HepG2 (cell line): Measurements from ENCODE around the gene NHLRC3. TPM values are rescaled to one million over a fixed set of nuclear protein-coding genes. Genes with fewer than 3 reads are reported as not detected.
A peak's percentile ranks its signal among the peaks of the same experiment; 100 is the strongest.

Source experiments
- ATF2 ChIP-seq: sonication (generic); formaldehyde crosslinking; IDR thresholded peaks from 2 replicates; pipeline ENCODE4 v1.4.0; 2020; ENCODE audit warnings: missing genetic modification reagents
- ELF1 ChIP-seq: sonication (generic); formaldehyde crosslinking; IDR thresholded peaks from 2 replicates; pipeline ENCODE4 v1.4.0; 2020; ENCODE audit warnings: missing genetic modification reagents
- EP300 ChIP-seq, 3 experiments: sonication (generic) in 1 of 3; formaldehyde crosslinking in 1 of 3; IDR thresholded peaks; 2 replicates each; pipeline versions ENCODE4 v1.5.1 to v1.6.1; 2011 to 2020; ENCODE audit warnings: low read depth in 2 of 3, low read length in 2 of 3, borderline replicate concordance in 1 of 3, improper control_type of control experiment in 1 of 3, mild to moderate bottlenecking in 1 of 3, missing genetic modification reagents in 1 of 3, moderate library complexity in 1 of 3
- FOXO4 ChIP-seq: sonication (generic); formaldehyde crosslinking; conservative IDR thresholded peaks from 2 replicates; pipeline ENCODE4 v1.8.1; 2023; ENCODE audit warnings: missing genetic modification reagents
- GLI4 ChIP-seq: sonication (generic); formaldehyde crosslinking; IDR thresholded peaks from 2 replicates; pipeline ENCODE4 v1.5.1; 2020; ENCODE audit warnings: missing genetic modification reagents, mild to moderate bottlenecking, moderate library complexity, borderline replicate concordance
- IKZF1 ChIP-seq: fragments of 450-650 bp; IDR thresholded peaks from 2 replicates; pipeline ENCODE4 v1.7.1; 2016
- MED8 ChIP-seq: sonication (generic); formaldehyde crosslinking; IDR thresholded peaks from 2 replicates; pipeline ENCODE4 v1.8.1; 2023; ENCODE audit warnings: mild to moderate bottlenecking, missing genetic modification reagents; ENCODE audit not compliant: insufficient replicate concordance
- NCOR1 ChIP-seq: fragments of 200-600 bp; sonication (generic); IDR thresholded peaks from 2 replicates; pipeline ENCODE4 v1.7.0; 2017; ENCODE audit warnings: antibody characterized with exemption, low read length, borderline replicate concordance
- NFATC3 ChIP-seq: sonication (generic); formaldehyde crosslinking; IDR thresholded peaks from 2 replicates; pipeline ENCODE4 v1.5.1; 2020; ENCODE audit warnings: mild to moderate bottlenecking, missing genetic modification reagents
- RFX5 ChIP-seq: IDR thresholded peaks from 2 replicates; pipeline ENCODE4 v1.6.1; 2011; ENCODE audit warnings: low read depth, low read length, improper control_type of control experiment
- SIX1 ChIP-seq: sonication (generic); formaldehyde crosslinking; IDR thresholded peaks from 2 replicates; pipeline ENCODE4 v1.4.0; 2020; ENCODE audit warnings: missing genetic modification reagents, borderline replicate concordance
- SNAPC5 ChIP-seq: sonication (generic); formaldehyde crosslinking; IDR thresholded peaks from 2 replicates; pipeline ENCODE4 v1.8.1; 2023; ENCODE audit warnings: mild to moderate bottlenecking, missing genetic modification reagents, borderline replicate concordance
- TBP ChIP-seq: sonication (generic); formaldehyde crosslinking; IDR thresholded peaks from 2 replicates; pipeline ENCODE4 v1.5.0; 2020; ENCODE audit warnings: missing genetic modification reagents
- THAP8 ChIP-seq: sonication (generic); formaldehyde crosslinking; IDR thresholded peaks from 2 replicates; pipeline ENCODE4 v1.5.1; 2020; ENCODE audit warnings: missing genetic modification reagents, mild to moderate bottlenecking, borderline replicate concordance
- UBTF ChIP-seq: sonication (generic); formaldehyde crosslinking; IDR thresholded peaks from 2 replicates; pipeline ENCODE4 v1.4.0; 2020; ENCODE audit warnings: mild to moderate bottlenecking, missing genetic modification reagents
- ZNF101 ChIP-seq: sonication (generic); formaldehyde crosslinking; IDR thresholded peaks from 2 replicates; pipeline ENCODE4 v1.4.0; 2020; ENCODE audit warnings: mild to moderate bottlenecking, low read depth, missing genetic modification reagents, borderline replicate concordance
- ZNF160 ChIP-seq: sonication (generic); formaldehyde crosslinking; IDR thresholded peaks from 2 replicates; pipeline ENCODE4 v1.8.0; 2022; ENCODE audit warnings: mild to moderate bottlenecking, inconsistent platforms, missing genetic modification reagents
- ZNF20 ChIP-seq: sonication (generic); formaldehyde crosslinking; IDR thresholded peaks from 2 replicates; pipeline ENCODE4 v1.4.0; 2020; ENCODE audit warnings: mild to moderate bottlenecking, moderate library complexity, missing genetic modification reagents
- ZNF207 ChIP-seq: fragments of 450-650 bp; IDR thresholded peaks from 2 replicates; pipeline ENCODE4 v1.6.1; 2016; ENCODE audit warnings: antibody characterized with exemption, borderline replicate concordance
- ZNF225 ChIP-seq: sonication (generic); formaldehyde crosslinking; IDR thresholded peaks from 2 replicates; pipeline ENCODE4 v1.4.0; 2020; ENCODE audit warnings: mild to moderate bottlenecking, missing genetic modification reagents
- ZNF274 ChIP-seq: sonication (generic); formaldehyde crosslinking; IDR thresholded peaks from 2 replicates; pipeline ENCODE4 v1.5.1; 2020; ENCODE audit warnings: mild to moderate bottlenecking, missing genetic modification reagents
- ZNF547 ChIP-seq: sonication (generic); formaldehyde crosslinking; IDR thresholded peaks from 2 replicates; pipeline ENCODE4 v1.5.1; 2020; ENCODE audit warnings: mild to moderate bottlenecking, missing genetic modification reagents
- ZNF7 ChIP-seq: IDR thresholded peaks from 2 replicates; pipeline ENCODE4 v1.6.1; 2016; ENCODE audit warnings: missing biosample characterization, missing genetic modification reagents
- ZNF883 ChIP-seq: sonication (generic); formaldehyde crosslinking; IDR thresholded peaks from 2 replicates; pipeline ENCODE4 v1.5.1; 2020; ENCODE audit warnings: mild to moderate bottlenecking, missing genetic modification reagents; ENCODE audit errors: not compliant biosample characterization
- polyA plus RNA-seq, 8 experiments: library from polyadenylated mRNA; depleted of rRNA in 3 of 8; stranded (reverse) in 7 of 8; unstranded in 1 of 8; fragments of >200 nt; fragmentation: Illumina TruSeq in 4 of 8; extraction: Trizol in 4 of 8; gene quantifications; 2 replicates each; pipeline versions ENCODE4 v1.2.1 to v1.2.3, GENCODE V29; 2011 to 2016; ENCODE audit warnings: low read depth in 4 of 8, missing spikeins in 1 of 8, mixed read lengths in 1 of 8; ENCODE audit not compliant: insufficient read depth in 1 of 8
- total RNA-seq, 5 experiments: library from RNA; depleted of rRNA; stranded (reverse); fragments of >200 nt; fragmentation: Illumina TruSeq; extraction: Trizol; gene quantifications; 2 replicates each; pipeline ENCODE4 v1.2.3, GENCODE V29; 2016; ENCODE audit warnings: low read depth in 1 of 5

NHLRC3 gene
- total and polyA plus RNA-seq, 2 of the 13 experiments (the other 11 are each of a cell fraction or from before 2014, with no cell fraction given), result 19.9 to 29.8 TPM

- TF ChIP-seq FOXO4 (CRISPR knock-in tag) (no peak), NFATC3 (CRISPR knock-in tag) (0 out of 2 replicates have a peak, but pooled peaks have one; percentile 13), ELF1 (CRISPR knock-in tag) (peak; percentile 72), ZNF101 (CRISPR knock-in tag) (no peak), IKZF1 (no peak), GLI4 (no peak; the same call in 1 of the 2 replicates), RFX5 (no peak), ZNF225 (CRISPR knock-in tag) (no peak; the same call in 1 of the 2 replicates), ZNF160 (CRISPR knock-in tag) (no peak), NCOR1 (peak; percentile 54; the same call in 1 of the 2 replicates), ZNF547 (CRISPR knock-in tag) (peak; percentile 57; the same call in 1 of the 2 replicates), THAP8 (CRISPR knock-in tag) (no peak), ZNF7 (CRISPR knock-in tag) (no peak), SNAPC5 (no peak), TBP (CRISPR knock-in tag) (no peak), ATF2 (CRISPR knock-in tag) (0 out of 2 replicates have a peak, but pooled peaks have one; percentile 11), ZNF883 (CRISPR knock-in tag) (peak; percentile 17), SIX1 (CRISPR knock-in tag) (no peak; the same call in 1 of the 2 replicates), MED8 (CRISPR knock-in tag) (no peak), EP300 (IDR thresholded peaks at IDR 0.05; ENCODE audit: low read depth in 2 of 2, low read length in 2 of 2) (no peak), EP300 (CRISPR knock-in tag; IDR thresholded peaks at IDR 0.05; ENCODE audit: borderline replicate concordance) (no peak), ZNF20 (CRISPR knock-in tag) (0 out of 2 replicates have a peak, but pooled peaks have one; percentile 31), ZNF207 (no peak), ZNF274 (CRISPR knock-in tag) (no peak; the same call in 1 of the 2 replicates), UBTF (peak; percentile 77; the same call in 1 of the 2 replicates)
These were observed at the start of gene NHLRC3, which contains the start of gene PROSER1 (continued) for GRCh38 chr13:39037880-39038568.
